Endothelial cell of umbilical vein (primary cell): ENCODE data around the gene CWC25. TPM values are rescaled to one million over a fixed set of nuclear protein-coding genes. Genes with fewer than 3 reads are reported as not detected.
A peak's percentile ranks its signal among the peaks of the same experiment; 100 is the strongest.

Experiments used
- BruUV-seq: library from RNA; stranded (reverse); fragments of 400-500 nt; replicated peaks from 2 replicates; lab custom pipeline; 2021; lab: Mats Ljungman, UMichigan
- CTCF ChIA-PET: fragments of 300-600, 350-600 bp; sonication (Branson Sonifier 250); formaldehyde crosslinking; loops from one replicate; lab custom pipeline; 2021; ENCODE audit warnings: antibody characterized with exemption, inconsistent platforms; lab: Charles Lee
- POLR2A ChIA-PET: fragments of 300-600, 350-600 bp; sonication (Branson Sonifier 250); formaldehyde crosslinking; loops from one replicate; lab custom pipeline; 2021; ENCODE audit warnings: antibody characterized with exemption, inconsistent platforms; lab: Charles Lee
- DNase-seq: peaks from one replicate; pipeline ENCODE4 v3.0.0-alpha.2; 2011; ENCODE audit warnings: low read depth, low spot score
- FAIRE-seq: peaks from 2 replicates; lab custom pipeline; 2011; peaks lifted over from hg19 to GRCh38; lab: Jason Lieb, UNC
- H2AFZ ChIP-seq: 2 replicates; pipeline ENCODE4 v1.6.0; 2012; ENCODE audit warnings: low read depth, low read length, control low read depth, inconsistent platforms
- H3K27ac ChIP-seq: 2 replicates; pipeline ENCODE4 v1.5.1; 2011; ENCODE audit warnings: low read depth, mild to moderate bottlenecking, control low read depth, low read length, moderate library complexity; ENCODE audit not compliant: insufficient read depth
- H3K27me3 ChIP-seq, 2 experiments: 2 replicates each; pipeline versions ENCODE4 v1.6.0 to v1.6.1; 2011; ENCODE audit warnings: low read length in 2 of 2, mixed read lengths in 1 of 2; ENCODE audit not compliant: control insufficient read depth in 2 of 2, insufficient read depth in 2 of 2
- H3K36me3 ChIP-seq, 2 experiments: 2 replicates in 1 of 2; 3 replicates in 1 of 2; pipeline ENCODE4 v1.5.1; 2011; ENCODE audit warnings: low read length in 2 of 2, mild to moderate bottlenecking in 1 of 2, moderate library complexity in 1 of 2; ENCODE audit not compliant: control insufficient read depth in 2 of 2, insufficient read depth in 2 of 2; ENCODE audit errors: extremely low read depth in 1 of 2
- H3K4me1 ChIP-seq: 3 replicates; pipeline ENCODE4 v1.5.1; 2011; ENCODE audit warnings: mild to moderate bottlenecking, low read length; ENCODE audit not compliant: control insufficient read depth, insufficient read depth; ENCODE audit errors: extremely low read depth
- H3K4me2 ChIP-seq: 2 replicates; pipeline ENCODE4 v1.6.1; 2011; ENCODE audit warnings: low read length, control low read depth, mixed read lengths; ENCODE audit not compliant: insufficient read depth
- H3K4me3 ChIP-seq, 3 experiments: fragments of 200-600 bp in 1 of 3; sonication (generic), shearing (Covaris generic) in 1 of 3; replicated peaks in 1 of 3; 2 replicates each; pipeline ENCODE4 v1.5.1; 2011 to 2016; ENCODE audit warnings: control low read depth in 3 of 3, low read length in 3 of 3, mild to moderate bottlenecking in 2 of 3, inconsistent platforms in 1 of 3, low read depth in 1 of 3, moderate library complexity in 1 of 3; ENCODE audit not compliant: insufficient read depth in 1 of 3
- H3K79me2 ChIP-seq: 2 replicates; pipeline ENCODE4 v1.6.0; 2012; ENCODE audit warnings: low read length, inconsistent platforms; ENCODE audit not compliant: control insufficient read depth, insufficient read depth
- H3K9ac ChIP-seq: replicated peaks from 2 replicates; pipeline ENCODE3; 2011; ENCODE audit warnings: low read length, control low read depth; ENCODE audit not compliant: insufficient read depth; ENCODE audit errors: extremely low read depth
- H3K9me1 ChIP-seq: replicated peaks from 3 replicates; pipeline ENCODE4 v1.6.0; 2011; ENCODE audit warnings: mild to moderate bottlenecking, low read length; ENCODE audit not compliant: control insufficient read depth, insufficient read depth; ENCODE audit errors: extremely low read depth
- H3K9me3 ChIP-seq: replicated peaks from 2 replicates; pipeline ENCODE4 v1.5.1; 2012; ENCODE audit warnings: low read length, inconsistent platforms; ENCODE audit not compliant: control insufficient read depth, insufficient read depth
- H4K20me1 ChIP-seq: replicated peaks from 2 replicates; pipeline ENCODE3; 2011; ENCODE audit warnings: mild to moderate bottlenecking, low read length; ENCODE audit not compliant: control insufficient read depth, insufficient read depth; ENCODE audit errors: extremely low read depth
- CTCF ChIP-seq, 2 donors: IDR thresholded peaks; 1 replicate in 1 of 2; 2 replicates in 1 of 2; pipeline ENCODE4 v1.5.1; 2011; ENCODE audit warnings: low read length in 2 of 2, mild to moderate bottlenecking in 2 of 2, moderate library complexity in 2 of 2, control low read depth in 1 of 2, inconsistent platforms in 1 of 2, low read depth in 1 of 2; ENCODE audit not compliant: insufficient read depth in 1 of 2; ENCODE audit errors: extremely low read depth in 1 of 2
- GATA2 ChIP-seq: IDR thresholded peaks from 2 replicates; pipeline ENCODE4 v1.7.0; 2011; ENCODE audit warnings: low read depth, mild to moderate bottlenecking, moderate library complexity, mixed read lengths, low read length; ENCODE audit not compliant: insufficient read length, insufficient read depth
- MYC ChIP-seq: IDR thresholded peaks from one replicate; pipeline ENCODE4 v1.6.1; 2011; ENCODE audit warnings: mild to moderate bottlenecking, low read depth, low read length
- dilution Hi-C: fragments of 300-500 bp; cut with MboI; formaldehyde crosslinking; loops from one replicate; pipeline ENCODE4 v1.15.0; 2019; ENCODE audit warnings: low sequenced_read_pairs; ENCODE audit not compliant: extremely low pct_ligation_motif_present
- intact Hi-C: fragments of 100-400 bp; cut with micrococcal nuclease; formaldehyde crosslinking; loops from one replicate; pipeline ENCODE4 v1.10.0; 2022
- polyA plus RNA-seq, 4 experiments: library from polyadenylated mRNA; depleted of rRNA in 3 of 4; stranded (reverse) in 3 of 4; unstranded in 1 of 4; fragments of >200 nt; gene quantifications; 2 replicates each; pipeline versions ENCODE4 v1.2.1 to v1.2.3, GENCODE V29; 2011 to 2012; ENCODE audit warnings: missing spikeins in 1 of 4
- total RNA-seq: library from RNA; stranded (reverse); gene quantifications from 2 replicates; pipeline ENCODE4 v1.2.3, GENCODE V29; 2021

Gene CWC25
- total and polyA plus RNA-seq, 2 donors (not counting 3 experiments of a cell fraction or from before 2014, with no cell fraction given): 13.8 to 20.0 TPM

GRCh38 chr17:38870259-38871165 is 45.4 kb upstream of the CWC25 start:
- dilution Hi-C loops (no loop called here), intact Hi-C loops (loop anchor here (1.0 to 5.0 kb wide), 5 partner anchors 10 to 283 kb away; no protein-coding TSS in a partner anchor)
- peaks cover 38% of the 10 kb centered on the region for H3K4me1 ChIP-seq
- no TSS peak for BruUV-seq
- peak overlapping the region; percentile 81 to 93 (median 88) for H3K4me3 ChIP-seq
- H3K27ac ChIP-seq: peak overlapping the region; percentile 11
- FAIRE-seq (peak; percentile 63), DNase-seq (peak; percentile 38)
- peaks cover 54% of the 10 kb centered on the region for H3K79me2 ChIP-seq
- H3K36me3 ChIP-seq: peaks cover 0 to 3% of the 10 kb centered on the region in 2 experiments
- H3K9me1 ChIP-seq: no peaks in the 10 kb centered on the region
- no peak for TF ChIP-seq GATA2
- no peak for TF ChIP-seq MYC
- TF ChIP-seq CTCF (IDR thresholded peaks at IDR 0.05; ENCODE audit: extremely low read depth in 1 of 2, insufficient read depth in 1 of 2, low read depth in 1 of 2, low read length in 2 of 2): no peak
- CTCF ChIA-PET: interaction anchor here (0.7 to 4.7 kb wide), 24 partner anchors 9 to 373 kb away, joined by 3 to 37 read pairs (median 4); partner anchors contain the start of genes FBXO47 and RPL23
- peak overlapping the region; percentile 56 for H2AFZ ChIP-seq
- peak overlapping the region; percentile 67 for H3K9ac ChIP-seq
- POLR2A ChIA-PET: interaction anchor here (0.5 to 3.7 kb wide), 16 partner anchors 9 to 283 kb away, joined by 3 to 28 read pairs (median 6); partner anchors contain the start of genes FBXO47 and RPL23
- H4K20me1 ChIP-seq: peaks cover 6% of the 10 kb centered on the region
- H3K9me3 ChIP-seq: no peaks in the 10 kb centered on the region
- H3K27me3 ChIP-seq: no peaks in the 10 kb centered on the region
- peak overlapping the region; percentile 79 for H3K4me2 ChIP-seq
